Stimulated activated CD8-positive, alpha-beta memory T cell treated with anti-CD3 and anti-CD28 coated beads, Interleukin-15, amount 100 ng/mL, for 1 hour (primary cell): ENCODE data around the gene CFAP73.

Experiments
- DNase-seq: peaks from one replicate; pipeline ENCODE4 v3.0.0-alpha.2; 2020; ENCODE audit warnings: low read depth

The CFAP73 gene

GRCh38 chr12:113142173-113142885 is 7.2 kb upstream of the CFAP73 start:
- no peak for DNase-seq

- DNase-seq = no peak
These were observed 6.6 kb upstream of the CFAP73 start for GRCh38 chr12:113142886-113143332.

- no peak for DNase-seq
These were observed 5.6 kb upstream of the CFAP73 start for GRCh38 chr12:113143959-113144358.

DNA sequence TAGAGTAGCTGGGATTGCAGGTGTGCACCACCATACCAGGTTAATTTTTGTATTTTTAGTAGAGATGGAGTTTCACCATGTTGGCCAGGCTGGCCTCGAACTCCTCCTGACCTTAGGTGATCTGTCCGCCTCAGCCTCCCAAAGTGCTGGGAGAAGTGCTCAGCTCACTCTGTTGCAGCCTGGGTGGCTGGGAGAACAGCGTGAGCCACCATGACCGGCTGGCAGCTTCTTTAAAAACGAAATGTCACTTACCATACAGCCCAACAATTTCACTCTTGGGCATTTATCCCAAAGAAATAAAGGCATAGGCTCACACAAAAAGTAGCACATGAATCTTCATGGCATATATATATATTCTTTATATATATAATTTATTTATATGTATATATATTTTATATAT is 4.7 kb upstream of the CFAP73 start:
- DNase-seq = no peak

- DNase-seq = no peak
These were observed 3.6 kb upstream of the CFAP73 start for GRCh38 chr12:113145720-113146551.

DNA sequence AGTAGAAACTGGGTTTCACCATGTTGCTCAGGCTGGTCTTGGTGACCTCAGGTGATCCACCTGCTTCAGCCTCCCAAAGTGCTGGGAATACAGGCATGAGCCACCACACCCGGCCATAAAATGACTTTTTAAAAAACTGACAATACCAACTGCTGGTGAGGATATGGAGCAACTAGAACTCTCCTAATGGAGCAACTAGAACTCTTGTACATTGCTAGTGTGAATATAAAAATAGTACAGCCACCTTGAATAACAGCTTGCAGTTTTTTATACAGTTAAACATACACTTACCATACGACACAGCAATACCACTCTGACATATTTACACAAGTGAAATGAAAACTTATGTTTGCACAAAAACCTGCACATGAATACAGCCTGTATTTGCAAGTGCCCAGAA is 2.5 kb upstream of the CFAP73 start:
- DNase-seq = no peak

GRCh38 chr12:113151655-113152054 is 2.1 kb downstream of the CFAP73 start:
- no peak for DNase-seq

GRCh38 chr12:113152196-113152834 is 2.8 kb downstream of the CFAP73 start:
- DNase-seq = no peak

GRCh38 chr12:113152835-113153814 is 3.6 kb downstream of the CFAP73 start:
- no peak for DNase-seq

GRCh38 chr12:113154351-113154973 is 4.9 kb downstream of the CFAP73 start:
- DNase-seq = no peak

DNA sequence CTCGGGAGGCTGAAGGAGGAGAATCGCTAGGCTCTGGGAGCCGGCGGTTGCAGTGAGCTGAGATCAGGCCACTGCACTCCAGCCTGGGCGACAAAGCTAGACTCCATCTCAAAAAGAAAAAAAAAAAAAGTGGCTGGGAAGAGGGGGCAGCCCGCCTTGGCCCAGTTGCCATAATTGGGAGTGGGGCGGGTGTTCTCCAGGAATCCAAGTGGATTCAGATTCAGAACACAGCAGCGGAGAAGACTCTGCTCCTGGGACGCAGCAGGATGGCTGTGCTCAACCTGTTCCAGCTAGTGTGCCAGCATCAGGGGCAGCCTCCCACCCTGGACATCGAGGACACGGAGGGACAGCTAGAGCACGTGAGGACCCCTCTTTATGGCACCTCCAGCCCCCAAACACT is 5.5 kb downstream of the CFAP73 start:
- DNase-seq = no peak

- DNase-seq = no peak
These were observed 6.1 kb downstream of the CFAP73 start for GRCh38 chr12:113155646-113156045.

GRCh38 chr12:113157218-113157859 is 7.8 kb downstream of the CFAP73 start:
- DNase-seq = no peak

DNA sequence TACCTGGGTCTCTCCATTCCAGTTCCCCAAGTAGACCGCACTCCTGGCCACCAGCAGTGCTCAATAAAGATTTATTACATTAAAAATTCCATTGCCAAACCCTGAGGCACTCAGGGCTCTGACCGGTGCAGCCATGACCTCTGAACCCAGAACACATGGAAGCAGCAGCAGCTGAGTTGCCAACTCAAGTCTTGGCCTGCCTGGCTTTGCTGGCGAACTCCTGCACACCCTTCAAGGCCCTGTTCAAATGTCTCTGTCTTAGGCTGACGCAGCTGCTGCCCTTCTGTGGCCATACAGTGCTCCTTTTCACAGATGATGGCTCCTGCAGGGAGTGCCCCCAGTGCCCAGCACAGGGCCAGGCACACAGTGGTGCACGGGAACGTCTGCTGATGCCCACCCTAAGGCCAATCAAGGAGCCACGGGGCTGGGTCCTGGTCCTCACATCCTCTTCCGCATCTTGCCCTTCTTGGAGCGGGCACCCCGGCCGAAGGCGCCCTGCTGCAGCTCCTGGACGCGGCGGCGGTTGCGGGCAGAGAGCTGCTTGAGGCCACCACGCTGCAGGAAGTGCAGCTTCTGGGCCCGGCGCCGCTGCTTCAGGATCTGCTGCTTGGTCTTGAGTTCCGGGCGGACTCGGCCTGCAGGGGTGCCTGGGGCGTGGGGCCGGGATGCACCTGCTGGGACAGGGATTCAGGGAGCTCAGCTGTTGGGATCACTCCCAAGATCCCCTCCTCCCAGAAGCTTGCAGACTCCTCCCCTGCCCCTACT is 9.1 kb downstream of the CFAP73 start:
- DNase-seq = no peak

GRCh38 chr12:113159937-113160336 is 10.4 kb downstream of the CFAP73 start:
- no peak for DNase-seq

- no peak for DNase-seq
These were observed 12.0 kb downstream of the CFAP73 start for GRCh38 chr12:113161415-113162016.

DNA sequence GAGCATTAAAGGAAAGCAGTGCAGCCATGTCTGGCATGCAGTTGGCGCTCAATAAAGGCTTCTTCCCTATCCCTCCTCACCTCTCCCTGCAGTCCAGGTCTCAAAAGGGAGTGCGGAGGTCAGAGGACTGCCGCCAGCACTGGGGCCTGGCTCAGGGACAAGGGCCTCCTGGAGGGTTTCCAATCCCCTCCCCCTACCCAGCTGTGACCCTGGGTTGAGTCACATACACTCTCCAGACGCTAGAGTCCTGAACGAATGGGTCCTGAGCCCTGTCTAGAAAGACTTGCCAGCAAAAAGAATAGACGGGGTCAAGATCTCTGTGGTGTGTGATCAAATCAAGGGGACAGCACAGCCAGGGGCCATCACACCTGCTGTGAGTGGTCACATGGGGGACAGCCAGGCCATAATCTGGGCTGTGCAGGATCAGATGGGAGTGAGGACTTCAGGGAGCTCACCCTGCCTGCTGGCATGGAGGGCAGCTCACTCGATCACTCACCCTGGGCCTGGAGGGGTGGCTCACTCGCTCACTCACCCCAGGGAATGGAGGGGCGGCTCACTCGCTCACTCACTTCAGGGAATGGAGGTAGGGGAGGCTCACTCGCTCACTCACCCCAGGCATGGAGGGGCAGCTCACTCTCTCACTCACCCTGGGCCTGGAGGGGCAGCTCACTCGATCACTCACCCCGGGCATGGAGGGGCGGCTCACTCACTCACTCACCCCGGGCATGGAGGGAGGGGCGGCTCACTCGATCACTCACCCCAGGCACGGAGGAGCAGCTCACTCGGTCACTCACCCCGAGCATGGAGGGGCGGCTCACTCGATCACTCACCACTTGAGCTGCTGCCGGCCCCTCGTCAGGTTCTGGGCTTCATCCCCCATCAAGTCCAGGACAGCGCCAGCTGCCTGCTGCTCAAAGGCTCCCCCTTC is 12.8 kb downstream of the CFAP73 start:
- no peak for DNase-seq

- DNase-seq = no peak
These were observed 13.5 kb downstream of the CFAP73 start for GRCh38 chr12:113163030-113163360.

DNA sequence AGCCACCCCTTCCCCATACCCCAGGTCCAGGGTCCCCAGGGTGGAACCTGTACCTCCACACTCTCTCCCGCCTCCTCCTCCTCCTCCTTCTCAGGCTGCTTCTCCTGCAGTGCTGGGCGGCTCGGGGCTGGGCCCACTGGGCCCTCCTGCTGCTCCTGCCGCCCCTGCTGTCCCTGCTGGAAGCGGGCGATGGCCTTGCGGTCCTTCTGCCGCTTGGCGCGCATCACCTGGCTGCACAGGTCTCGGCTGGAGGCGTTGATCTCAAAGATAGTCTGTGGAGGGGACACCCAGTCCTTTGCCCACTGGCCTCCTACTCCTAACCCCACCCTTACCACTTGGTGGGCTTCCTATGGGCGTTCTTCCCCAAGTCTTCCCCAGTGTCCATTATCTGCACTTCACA is 14.5 kb downstream of the CFAP73 start:
- DNase-seq = no peak
